GM19455 (cell line): ENCODE results near the gene LONP1.
"Not testable (repeated sequence)": the region's sequence is repeated elsewhere in the genome, so short reads cannot be mapped to it uniquely, and the experiment has no call there.

Experiments used
- ATAC-seq: cut with Tn5 transposase; IDR thresholded peaks from one replicate; pipeline ENCODE4 v1.9.1; 2021; ENCODE audit not compliant: unreplicated experiment

Gene LONP1

DNA sequence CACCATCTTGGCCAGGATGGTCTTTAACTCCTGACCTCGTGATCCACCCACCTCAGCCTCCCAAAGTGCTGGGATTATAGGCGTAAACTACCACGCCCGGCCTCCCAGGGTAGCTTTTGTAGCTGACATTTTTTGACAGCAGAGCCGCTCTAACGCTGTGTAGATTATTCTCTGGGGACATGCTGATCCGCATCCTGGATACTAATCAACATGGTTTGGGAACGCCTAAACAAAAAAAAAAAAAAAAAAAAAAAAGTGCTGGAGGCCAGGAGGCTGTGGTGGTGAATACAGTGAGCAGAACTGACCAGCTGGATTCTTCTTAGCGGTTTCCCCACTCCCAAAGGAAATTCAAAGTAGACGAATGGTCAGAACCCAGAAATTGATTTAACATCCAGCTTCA lies 5.1 kb downstream of the LONP1 start:
- no peak for ATAC-seq

DNA sequence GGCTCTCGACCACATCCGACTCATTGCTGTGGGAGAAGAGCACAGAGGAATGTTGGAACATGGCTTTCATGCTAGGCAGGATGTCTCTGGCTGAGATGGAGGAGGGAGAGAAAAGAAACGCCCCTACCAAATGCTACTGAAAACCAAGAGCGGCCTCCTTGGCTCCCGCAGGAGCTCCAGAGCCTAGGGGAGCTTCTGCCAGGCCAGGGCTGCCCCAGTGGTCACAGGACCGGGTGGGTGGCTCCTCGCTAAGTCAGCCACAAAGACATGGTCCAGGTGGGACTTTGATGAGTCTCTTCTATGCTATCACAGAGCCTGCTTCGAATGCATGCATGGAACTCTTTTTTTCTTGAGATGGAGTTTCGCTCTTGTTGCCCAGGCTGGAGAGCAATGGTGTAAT lies 6.7 kb downstream of the LONP1 start:
- ATAC-seq: no peak

DNA sequence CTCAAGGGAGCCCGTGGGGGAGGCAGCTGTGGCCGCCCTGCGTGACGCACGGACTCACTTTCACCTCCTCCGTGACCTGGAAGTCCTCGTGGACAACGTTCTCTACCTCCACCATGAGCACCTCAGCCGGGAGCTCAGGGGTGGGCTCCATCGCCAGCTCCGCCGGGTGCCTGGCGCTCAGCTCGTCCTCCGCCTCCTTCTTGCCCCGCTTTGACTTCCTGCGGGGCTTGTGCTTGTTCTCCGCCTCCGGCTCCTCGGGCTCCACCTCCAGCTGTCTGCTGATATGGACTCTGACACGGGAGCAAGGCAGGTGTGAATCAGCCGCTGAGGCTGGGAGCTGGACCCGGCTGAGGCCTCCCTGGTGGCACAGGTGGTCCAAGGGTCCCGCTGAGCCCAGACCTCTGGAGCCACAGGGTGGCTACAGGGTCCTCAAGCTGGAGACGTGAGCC lies 8.2 kb downstream of the LONP1 start:
- no peak for ATAC-seq

DNA sequence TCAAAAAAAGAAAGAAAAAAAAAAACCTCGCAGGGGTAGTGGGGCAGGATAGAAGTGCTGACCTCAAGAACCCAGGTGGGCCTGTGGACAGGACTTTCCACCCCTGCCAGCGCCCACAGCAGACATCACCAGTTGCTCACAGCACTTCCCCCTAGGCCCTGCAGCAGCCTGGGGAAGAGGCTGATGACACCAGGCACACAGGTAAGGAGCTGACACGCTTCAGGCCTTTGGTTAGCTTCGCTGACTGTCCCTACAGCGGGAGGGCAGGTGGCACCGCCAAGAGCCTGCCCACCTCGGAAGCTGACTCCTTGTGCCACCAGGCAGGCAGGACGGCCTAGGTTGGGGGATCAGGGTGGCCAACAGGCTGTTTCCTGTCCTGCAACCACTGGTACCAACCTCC lies 8.9 kb downstream of the LONP1 start:
- ATAC-seq: no peak

DNA sequence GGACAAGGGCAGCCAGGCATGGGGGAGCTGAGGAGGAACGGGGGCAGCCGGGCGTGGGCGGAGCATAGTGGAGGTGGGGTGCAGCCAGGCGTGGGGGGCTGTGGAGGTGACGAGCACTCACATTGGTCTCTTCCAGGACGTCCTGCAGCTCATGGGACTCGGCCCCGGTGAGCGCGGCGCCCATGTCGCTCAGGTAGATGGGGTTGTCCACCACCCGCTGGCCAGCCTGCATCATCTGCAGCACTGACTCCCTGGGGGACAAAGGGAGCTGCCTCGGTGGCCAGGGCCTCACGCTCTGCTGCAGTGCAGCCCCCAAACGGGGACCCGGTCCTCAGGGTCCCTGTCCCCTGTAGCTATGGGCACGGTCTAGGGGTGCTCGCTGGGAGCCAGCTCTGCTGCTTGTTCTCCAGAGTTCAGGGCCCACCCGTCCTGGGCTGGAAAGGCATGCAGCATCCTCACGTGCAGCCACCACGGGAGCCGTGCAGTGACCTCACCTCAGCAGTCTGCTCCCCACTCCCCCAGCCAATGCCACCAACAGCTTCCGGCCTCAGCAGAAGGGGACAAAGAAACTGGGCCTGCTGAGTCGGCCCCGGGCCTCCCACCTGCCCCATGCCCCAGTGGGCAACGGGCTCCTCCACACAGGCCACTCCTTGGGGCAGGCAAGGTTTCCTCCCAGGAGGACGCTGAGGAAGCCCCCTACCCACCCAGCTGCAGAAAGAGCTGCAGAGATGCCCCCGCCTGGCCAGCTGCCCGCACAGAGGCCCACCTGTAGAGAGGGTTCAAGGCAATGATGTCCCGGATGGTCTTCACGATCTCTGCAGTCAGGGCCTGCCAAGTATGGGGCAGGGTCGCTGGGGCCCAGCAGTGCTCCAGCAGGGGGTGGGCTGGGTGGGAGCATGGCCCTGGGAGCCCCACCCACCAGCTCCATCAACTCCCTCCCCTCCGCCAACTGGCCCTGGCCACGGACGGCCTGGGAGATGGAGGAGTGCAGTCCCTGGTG lies 12.1 kb downstream of the LONP1 start:
- no peak for ATAC-seq

DNA sequence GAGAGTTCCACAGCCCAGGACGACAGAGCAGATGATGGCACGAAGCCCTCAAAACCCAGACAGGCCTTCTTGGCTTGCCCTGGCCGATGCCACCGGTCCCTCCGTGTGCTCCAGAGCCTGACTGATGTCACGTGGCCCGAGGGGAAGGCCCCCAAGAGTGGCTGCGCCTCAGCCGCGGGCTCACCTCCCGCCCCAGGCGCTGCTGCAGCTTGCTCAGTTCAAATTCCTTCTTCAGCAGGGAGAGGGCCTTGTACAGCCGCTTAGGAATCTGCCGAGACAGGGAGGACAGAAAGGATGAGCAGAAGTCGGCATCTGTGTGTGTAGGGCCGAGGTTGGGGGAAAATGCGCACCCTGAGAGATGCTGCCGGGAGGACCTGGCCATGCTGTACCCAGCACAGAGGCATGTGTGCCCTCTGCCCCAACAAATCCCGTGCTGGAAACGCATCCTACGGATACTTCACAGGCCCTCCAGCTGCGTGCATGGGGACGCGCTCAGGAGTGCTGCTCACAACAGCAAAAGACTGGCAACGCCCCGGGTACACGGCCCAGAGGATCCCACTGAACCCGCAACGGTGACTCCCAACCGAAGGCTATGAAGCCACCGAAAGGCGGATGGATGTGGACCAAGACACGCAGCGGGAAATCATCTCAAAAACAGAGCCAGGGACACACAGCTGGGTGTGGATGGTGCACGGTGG lies 12.9 kb downstream of the LONP1 start:
- no peak for ATAC-seq

DNA sequence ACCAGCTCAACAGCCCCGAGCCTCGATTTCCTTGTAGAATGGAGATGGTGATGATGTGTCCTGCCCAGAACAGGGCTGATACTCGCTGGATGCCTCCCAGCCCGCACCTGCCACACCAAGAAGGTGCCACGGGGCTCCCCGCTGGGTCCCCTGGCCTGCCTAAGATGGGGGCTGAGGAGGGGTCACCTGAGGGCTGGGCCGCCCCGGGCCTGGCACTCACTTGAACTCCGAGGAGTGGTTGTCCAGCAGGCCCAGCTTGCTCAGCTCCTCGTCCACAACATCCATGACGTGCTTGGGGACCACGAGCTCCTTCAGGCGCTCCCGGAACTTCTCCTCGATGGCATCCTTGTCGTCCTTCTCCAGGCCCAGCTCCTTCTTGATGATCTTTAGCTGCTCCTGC lies 14.4 kb downstream of the LONP1 start:
- no peak for ATAC-seq

DNA sequence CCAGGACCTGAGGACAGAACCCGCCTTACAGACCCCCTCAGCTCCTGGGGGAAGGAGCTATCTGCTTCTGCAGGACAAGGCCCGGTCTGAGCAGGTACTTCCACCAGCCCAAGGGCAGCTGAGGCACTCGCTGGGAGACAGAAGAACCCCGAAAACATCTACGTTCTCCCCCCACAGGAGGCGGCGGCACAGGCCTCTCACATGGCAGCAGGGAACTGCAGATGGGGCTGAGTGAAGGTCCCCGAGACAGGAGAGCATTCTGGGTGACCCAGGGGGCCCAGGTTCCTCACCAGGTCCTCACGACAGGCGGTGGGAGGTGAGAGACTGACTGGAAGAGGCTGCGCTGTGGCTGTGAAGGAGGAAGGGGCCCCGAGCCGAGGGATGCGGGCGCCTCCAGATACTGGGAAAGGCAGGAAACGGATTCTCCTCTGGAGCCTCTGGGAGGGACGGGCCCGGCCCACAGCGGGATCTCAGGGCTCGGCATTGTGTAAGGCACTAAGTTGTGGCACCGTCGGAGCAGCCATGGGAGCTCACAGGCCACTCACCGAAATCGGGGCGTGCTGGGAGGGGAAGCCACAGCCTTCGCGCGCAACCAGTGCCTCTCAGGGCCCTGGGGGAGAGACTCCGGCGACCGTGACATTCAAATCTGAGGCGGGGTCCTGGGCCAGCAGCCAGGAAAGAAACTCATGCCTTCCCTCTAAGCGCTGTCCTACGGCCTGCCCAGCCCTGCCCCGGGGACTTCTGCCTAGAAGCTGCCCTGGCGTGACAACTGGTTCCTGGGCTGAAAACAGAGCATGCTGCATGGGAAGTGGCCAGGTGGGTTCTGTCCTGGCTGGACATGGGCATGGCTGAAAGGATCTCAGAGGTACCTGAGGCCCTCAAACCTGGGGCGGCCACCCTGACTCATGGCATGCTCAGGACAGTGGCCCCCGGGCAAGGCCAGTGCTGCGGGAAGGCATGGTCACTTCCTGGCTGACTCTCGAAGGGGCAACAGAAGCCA lies 15.8 kb downstream of the LONP1 start:
- no peak for ATAC-seq

DNA sequence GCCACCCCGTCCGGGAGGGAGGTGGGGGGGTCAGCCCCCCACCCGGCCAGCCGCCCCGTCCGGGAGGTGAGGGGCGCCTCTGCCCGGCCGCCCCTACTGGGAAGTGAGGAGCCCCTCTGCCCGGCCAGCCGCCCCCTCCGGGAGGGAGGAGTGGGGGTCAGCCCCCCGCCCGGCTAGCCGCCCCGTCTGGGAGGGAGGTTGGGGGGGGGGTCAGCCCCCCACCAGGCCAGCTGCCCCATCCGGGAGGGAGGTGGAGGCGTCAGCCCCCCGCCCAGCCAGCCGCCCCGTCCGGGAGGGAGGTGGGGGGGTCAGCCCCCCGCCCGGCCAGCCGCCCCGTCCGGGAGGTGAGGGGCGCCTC lies 17.9 kb downstream of the LONP1 start:
- ATAC-seq: not testable (repeated sequence)

DNA sequence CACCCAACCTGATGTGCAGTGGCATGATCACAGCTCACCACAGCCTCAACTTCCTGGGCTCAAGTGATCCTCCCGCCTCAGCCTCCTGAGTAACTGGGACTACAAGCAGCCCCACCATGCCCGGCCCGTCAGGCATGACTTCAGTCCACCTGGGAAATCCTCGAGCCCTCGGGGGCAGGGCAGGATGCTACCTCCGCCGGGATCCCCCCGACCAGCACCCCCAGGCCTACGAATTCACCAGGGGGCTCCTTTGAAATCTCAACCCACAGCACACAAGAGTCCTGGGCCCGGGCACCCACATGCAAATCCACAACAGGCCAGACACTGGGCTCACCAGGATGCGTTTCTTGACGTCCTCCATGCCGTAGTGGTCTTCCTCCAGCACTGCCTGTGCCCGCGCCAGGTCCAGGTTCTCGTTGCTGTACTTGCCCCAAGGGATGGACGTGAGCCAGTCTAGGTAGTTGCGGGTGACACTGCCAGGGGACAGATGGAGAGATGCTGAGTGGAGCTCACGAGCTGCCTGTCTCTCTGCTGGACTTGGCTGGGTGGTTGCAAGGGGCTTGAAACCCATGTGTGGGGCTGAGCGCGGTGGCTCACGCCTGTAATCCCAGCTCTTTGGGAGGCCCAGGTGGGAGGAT lies 19.4 kb downstream of the LONP1 start:
- no peak for ATAC-seq

DNA sequence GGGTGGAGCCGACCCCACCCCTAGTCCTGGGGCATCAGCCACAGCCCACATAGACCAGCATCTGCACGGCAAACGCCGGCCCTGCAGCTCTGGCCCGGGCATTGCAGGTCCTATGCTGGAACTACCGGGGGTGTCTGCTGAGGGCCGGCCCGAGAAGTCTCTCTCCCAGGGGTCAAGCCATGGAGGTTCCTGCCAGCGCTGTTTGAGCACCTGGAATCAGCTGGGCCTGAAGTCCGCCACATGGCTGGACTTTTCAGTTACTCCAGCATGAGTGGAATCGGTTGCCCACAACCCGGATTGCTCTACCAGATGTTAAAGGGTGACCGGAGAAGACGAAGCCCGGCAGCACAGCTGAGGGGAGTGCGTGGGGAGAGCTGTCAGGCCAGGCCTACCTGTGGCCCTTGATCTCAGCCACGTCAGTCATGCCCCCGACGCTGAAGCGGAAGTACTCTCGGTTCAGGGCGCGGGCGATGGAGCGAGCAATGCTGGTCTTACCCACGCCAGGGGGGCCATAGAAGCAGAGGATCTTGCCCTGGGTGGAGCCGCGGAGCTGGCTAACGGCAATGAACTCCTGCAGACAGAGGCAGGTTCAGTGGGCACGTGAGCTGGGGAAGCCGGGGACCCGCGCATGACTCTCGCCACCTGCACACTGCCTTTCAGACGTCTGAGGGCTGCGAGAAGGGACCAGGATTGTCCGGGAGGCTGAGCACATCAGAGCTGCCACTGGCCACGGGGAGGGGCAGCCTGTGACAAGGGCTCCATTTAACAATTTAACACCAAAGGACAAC lies 21.1 kb downstream of the LONP1 start:
- no peak for ATAC-seq

DNA sequence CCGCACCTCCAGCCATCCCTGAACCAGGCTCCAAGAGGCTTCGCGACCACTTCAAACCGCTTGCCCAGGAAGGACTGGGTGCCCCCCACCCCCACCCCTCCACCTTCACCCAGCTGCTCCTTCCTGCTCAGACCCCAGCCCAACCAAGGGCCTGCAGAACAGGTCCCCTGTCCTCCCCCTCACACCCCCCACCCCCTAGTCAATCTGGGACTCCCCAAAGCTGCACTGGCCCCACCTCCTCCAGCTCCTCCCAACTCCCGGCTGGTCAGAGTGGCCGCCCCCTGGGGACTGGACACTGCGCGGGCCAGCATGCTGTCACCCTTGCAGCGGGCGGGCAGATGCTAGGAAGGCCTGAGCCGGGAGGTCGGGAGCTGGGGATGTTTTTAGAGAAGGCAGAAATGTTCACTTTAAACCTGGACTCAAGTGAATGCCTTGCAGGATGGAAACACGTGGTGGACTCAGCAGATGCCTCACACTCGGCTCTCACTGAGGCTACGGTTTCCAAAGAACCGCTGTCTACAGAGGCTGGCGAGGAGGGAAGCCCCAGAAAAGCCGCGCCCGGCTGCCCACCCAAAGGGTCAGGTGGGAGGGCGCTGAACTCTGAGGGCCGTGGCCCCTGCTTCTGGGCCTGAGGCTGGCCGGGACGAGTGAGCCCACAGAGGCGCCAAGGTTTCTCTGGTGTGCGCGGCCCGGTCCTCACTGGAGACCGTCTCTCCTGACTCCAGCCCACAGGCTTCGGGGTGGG lies 21.9 kb downstream of the LONP1 start:
- ATAC-seq: no peak

DNA sequence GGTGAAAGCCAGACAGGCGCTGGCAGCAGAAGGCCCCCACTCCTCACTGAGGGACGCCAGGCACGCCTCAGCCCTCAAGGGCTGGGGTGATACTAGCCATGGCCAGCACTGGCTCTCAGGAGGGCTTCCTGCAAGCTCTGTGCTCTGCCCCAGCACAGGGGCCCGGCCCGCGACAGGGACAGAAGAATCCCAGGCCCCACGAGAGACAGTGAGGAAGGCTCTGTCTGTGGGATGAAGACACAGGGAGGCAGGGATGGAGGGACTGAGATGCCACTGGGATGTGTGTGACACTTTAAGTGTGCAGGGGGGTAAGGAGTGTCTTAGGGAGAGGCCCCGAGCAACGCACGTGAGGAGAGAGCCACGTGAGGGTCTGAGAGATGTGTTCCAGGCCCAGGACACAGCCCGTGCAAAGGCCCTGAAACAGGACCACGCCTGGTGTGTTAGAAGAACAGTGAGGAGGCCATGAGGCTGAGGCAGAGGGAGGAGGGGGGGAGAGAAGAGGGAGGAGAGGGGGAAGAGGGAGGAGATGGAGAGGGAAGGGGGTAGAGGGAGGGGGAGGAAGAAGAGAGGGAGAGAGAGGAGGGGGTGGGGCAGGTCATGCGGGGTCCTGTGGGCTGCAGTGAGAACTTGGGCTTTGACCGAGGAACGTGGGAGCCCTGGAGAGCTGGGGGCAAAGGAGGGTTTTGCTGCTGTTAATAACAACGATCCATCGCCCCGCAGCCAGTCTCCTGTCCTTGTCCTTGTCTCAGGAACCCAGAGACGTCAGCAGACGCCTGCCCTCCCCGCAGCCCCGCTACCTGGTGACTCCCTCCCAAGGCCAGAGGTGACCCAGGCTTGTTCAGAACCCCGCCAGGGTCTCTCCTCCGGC lies 22.7 kb downstream of the LONP1 start:
- no peak for ATAC-seq

DNA sequence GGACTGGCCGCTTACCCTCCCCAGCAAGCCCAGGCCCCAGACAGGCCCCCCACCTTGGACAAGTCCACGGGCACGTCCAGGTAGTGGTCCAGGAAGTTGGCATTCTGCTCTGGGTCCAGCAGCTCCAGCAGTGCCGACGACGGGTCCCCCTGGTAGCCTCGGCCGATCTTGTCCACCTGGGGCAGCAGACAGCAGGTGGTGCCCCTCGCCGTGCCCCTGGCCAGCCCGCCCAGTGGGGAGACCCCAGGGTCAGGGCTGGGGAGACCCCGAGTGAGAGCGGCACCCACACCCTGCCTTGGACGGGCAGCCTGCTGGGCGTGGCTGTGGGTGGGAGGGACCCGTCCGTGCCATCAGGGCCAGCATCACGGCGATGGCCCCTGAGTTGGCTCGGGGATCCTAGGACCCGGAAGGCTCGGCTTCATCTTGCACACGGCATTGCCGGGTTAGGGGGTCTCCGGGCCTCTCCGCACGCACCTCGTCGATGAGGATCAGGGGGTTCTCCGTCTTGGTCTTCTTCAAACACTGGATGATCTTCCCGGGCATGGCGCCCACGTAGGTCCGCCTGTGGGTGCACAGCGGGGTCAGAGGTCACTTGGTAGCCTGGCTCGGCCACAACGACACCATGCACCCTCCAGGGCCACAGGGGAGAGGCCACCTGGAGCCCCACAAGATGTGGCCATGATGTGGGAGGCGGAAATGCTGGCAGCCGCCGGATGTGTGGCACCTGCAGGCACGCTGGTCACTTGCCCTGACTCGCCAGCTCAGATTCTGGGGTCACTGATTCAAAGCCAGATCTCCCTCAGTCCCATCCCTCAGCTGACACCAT lies 23.5 kb downstream of the LONP1 start:
- ATAC-seq: no peak

DNA sequence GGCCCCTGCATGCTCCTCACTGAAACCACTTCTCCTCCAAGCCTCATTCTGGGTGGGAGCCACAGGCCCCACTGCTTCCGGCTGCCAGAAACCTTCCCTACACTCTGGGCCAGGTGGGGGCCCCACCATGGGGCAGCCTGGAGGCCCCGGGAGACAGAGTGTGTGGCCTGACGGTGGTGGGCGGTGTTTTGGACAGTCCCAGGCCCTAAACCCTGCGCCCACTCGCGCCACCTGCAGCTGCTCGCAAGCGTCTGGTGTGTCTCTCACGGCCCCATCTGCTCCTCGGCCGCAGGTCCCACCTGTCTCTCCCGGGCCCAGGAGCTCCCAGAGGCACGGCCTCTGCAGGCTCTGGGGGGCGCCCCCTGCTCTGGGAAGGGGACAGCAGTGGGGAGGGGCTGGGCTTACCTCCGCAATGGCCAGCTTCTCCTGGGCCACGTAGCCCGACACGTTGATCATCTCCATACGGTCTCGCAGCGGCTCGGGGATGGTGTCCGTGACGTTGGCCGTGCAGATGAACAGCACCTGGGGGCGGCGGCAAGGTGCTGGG lies 24.2 kb downstream of the LONP1 start:
- ATAC-seq: no peak

DNA sequence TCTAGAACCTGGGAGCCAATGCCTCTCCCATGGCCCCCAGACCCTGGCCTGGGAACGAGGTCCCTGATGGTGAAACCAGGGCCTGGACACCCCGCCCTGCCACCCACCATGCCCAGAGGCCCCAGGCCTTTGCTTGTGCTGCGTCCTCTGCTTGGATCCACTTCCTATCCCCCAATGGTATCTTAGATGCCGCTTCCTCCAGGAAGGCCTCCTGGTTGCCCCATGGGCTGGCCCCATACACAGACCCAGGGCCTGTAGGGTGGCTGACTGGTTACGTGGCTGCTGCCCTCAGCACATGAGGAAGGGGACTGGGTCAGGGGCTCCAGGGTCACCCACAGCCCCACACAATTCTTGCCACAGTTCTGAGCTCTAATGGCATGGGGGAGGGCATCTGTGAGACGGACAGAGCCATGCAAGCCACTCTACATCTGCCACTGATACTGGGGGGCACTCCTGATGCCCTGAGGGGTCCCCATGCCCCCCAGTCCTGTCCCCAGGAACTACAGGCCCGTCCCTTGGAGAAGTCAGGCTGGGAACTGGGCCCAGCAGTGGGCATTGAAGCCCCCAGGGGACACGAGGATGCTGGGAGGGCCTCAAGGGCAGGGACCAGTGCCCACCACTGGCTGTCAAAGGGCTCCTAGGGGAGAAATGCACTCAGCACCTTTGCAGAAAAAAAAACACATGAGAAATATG lies 24.8 kb downstream of the LONP1 start:
- ATAC-seq: no peak
